Neural progenitor cell (in vitro differentiated cells): ENCODE results near the gene CHRNG.

Experiments
- EZH2 ChIP-seq: fragments of 200-600 bp; sonication (generic); IDR thresholded peaks from 2 replicates; pipeline ENCODE4 v1.6.1; 2017; ENCODE audit warnings: antibody characterized with exemption, mild to moderate bottlenecking, moderate library complexity
- TF ChIP-seq, protein P1 (sequence below): fragments of 200-600 bp; sonication (generic); IDR thresholded peaks from 2 replicates; pipeline ENCODE4 v1.5.1; 2017; ENCODE audit warnings: antibody characterized with exemption, mild to moderate bottlenecking

DNA sequence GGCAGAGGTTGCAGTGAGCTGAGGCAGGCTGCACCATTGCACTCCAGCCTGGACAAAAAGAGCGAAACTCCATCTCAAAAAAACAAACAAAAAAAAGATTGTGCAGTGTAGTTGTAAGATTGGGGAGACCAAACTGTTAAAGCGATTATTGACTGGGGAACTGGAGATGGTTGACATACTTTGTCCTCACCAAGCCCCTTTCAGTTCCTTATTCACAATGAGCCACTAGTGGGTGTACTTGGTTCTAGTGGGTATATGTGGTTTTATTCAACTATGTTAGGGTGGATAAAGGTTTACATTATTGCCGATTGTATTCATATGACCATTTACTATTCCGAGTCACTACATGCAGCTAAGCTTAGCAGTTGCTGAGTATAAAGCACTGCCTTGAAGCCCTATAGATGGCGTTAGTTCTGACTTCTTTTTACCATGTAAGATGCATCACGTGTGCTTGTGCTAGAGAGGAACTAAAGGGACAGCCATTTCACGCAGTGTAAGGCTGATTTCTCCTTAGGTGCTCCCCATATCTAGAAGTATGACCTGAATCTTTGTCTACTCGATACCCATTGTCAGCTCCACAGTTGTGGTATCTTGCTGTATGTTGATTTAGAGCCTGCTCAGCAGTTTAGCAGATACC lies 23.1 kb downstream of the CHRNG start:
- TF ChIP-seq, protein P1, sequence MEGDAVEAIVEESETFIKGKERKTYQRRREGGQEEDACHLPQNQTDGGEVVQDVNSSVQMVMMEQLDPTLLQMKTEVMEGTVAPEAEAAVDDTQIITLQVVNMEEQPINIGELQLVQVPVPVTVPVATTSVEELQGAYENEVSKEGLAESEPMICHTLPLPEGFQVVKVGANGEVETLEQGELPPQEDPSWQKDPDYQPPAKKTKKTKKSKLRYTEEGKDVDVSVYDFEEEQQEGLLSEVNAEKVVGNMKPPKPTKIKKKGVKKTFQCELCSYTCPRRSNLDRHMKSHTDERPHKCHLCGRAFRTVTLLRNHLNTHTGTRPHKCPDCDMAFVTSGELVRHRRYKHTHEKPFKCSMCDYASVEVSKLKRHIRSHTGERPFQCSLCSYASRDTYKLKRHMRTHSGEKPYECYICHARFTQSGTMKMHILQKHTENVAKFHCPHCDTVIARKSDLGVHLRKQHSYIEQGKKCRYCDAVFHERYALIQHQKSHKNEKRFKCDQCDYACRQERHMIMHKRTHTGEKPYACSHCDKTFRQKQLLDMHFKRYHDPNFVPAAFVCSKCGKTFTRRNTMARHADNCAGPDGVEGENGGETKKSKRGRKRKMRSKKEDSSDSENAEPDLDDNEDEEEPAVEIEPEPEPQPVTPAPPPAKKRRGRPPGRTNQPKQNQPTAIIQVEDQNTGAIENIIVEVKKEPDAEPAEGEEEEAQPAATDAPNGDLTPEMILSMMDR, result no peak
- TF ChIP-seq EZH2, result no peak
